ENCODE measurements around the gene UBE2G2. TPM values are rescaled to one million over a fixed set of nuclear protein-coding genes. Genes with fewer than 3 reads are reported as not detected.

The UBE2G2 gene
- total and polyA plus RNA-seq, 2 donors (not counting 3 experiments of a cell fraction or from before 2014, with no cell fraction given) = 95.0 to 114 TPM

- intact Hi-C loops (cut with micrococcal nuclease) (no loop called here), dilution Hi-C loops (cut with MboI; ENCODE audit: extremely low pct_ligation_motif_present, low sequenced_read_pairs) (no loop called here)
- CTCF ChIA-PET = no interaction called here
- no peak overlapping the region for H3K27ac ChIP-seq (ENCODE audit: insufficient read depth, low read depth, low read length)
- peaks cover 0 to 16% of the 10 kb centered on the region in 2 experiments for H3K27me3 ChIP-seq (ENCODE audit: control insufficient read depth in 2 of 2, insufficient read depth in 2 of 2, low read length in 2 of 2)
- no peak overlapping the region for H3K4me3 ChIP-seq (replicated peaks in 1 of 3; ENCODE audit: insufficient read depth in 1 of 3, low read depth in 1 of 3, low read length in 3 of 3)
- peaks cover 3% of the 10 kb centered on the region for H3K9me3 ChIP-seq (replicated peaks; ENCODE audit: control insufficient read depth, insufficient read depth, low read length)
- POLR2A ChIA-PET = no interaction called here
- no peak overlapping the region for H2AFZ ChIP-seq (ENCODE audit: low read depth, low read length)
- H3K9me1 ChIP-seq (replicated peaks; ENCODE audit: control insufficient read depth, extremely low read depth, insufficient read depth, low read length) = no peaks in the 10 kb centered on the region
- no peaks in the 10 kb centered on the region for H3K36me3 ChIP-seq (ENCODE audit: control insufficient read depth in 2 of 2, extremely low read depth in 1 of 2, insufficient read depth in 2 of 2, low read length in 2 of 2)
- H3K4me1 ChIP-seq (ENCODE audit: control insufficient read depth, extremely low read depth, insufficient read depth, low read length) = no peaks in the 10 kb centered on the region
- no peaks in the 10 kb centered on the region for H4K20me1 ChIP-seq (replicated peaks; ENCODE audit: control insufficient read depth, extremely low read depth, insufficient read depth, low read length)
- no peaks in the 10 kb centered on the region for H3K79me2 ChIP-seq (ENCODE audit: control insufficient read depth, insufficient read depth, low read length)
- H3K4me2 ChIP-seq (ENCODE audit: insufficient read depth, low read length) = no peak overlapping the region
- no TSS peak for BruUV-seq (replicated peaks)
- FAIRE-seq = no peak
- DNase-seq (ENCODE audit: low read depth, low spot score) = no peak
- TF ChIP-seq CTCF (IDR thresholded peaks at IDR 0.05; ENCODE audit: extremely low read depth in 1 of 2, insufficient read depth in 1 of 2, low read depth in 1 of 2, low read length in 2 of 2) (no peak), MAX (IDR thresholded peaks at IDR 0.05; ENCODE audit: insufficient read depth, insufficient read length) (no peak)
- no peak overlapping the region for H3K9ac ChIP-seq (replicated peaks; ENCODE audit: extremely low read depth, insufficient read depth, low read length)
Measured at GRCh38 chr21:44831227-44831860, 29.7 kb upstream of the UBE2G2 start.

- dilution Hi-C loops (cut with MboI; ENCODE audit: extremely low pct_ligation_motif_present, low sequenced_read_pairs) = no loop called here
- Histone ChIP-seq H3K4me1 (ENCODE audit: control insufficient read depth, extremely low read depth, insufficient read depth, low read length) (no peaks in the 10 kb centered on the region), H2AFZ (ENCODE audit: low read depth, low read length) (no peak overlapping the region), H3K9me1 (replicated peaks; ENCODE audit: control insufficient read depth, extremely low read depth, insufficient read depth, low read length) (no peaks in the 10 kb centered on the region), H3K4me3 (replicated peaks in 1 of 3; ENCODE audit: insufficient read depth in 1 of 3, low read depth in 1 of 3, low read length in 3 of 3) (no peak overlapping the region), H3K27me3 (ENCODE audit: control insufficient read depth in 2 of 2, insufficient read depth in 2 of 2, low read length in 2 of 2) (peaks cover 0 to 16% of the 10 kb centered on the region in 2 experiments), H3K79me2 (ENCODE audit: control insufficient read depth, insufficient read depth, low read length) (no peaks in the 10 kb centered on the region), H3K9me3 (replicated peaks; ENCODE audit: control insufficient read depth, insufficient read depth, low read length) (peaks cover 3% of the 10 kb centered on the region), H3K9ac (replicated peaks; ENCODE audit: extremely low read depth, insufficient read depth, low read length) (no peak overlapping the region), H4K20me1 (replicated peaks; ENCODE audit: control insufficient read depth, extremely low read depth, insufficient read depth, low read length) (no peaks in the 10 kb centered on the region), H3K27ac (ENCODE audit: insufficient read depth, low read depth, low read length) (no peak overlapping the region), H3K4me2 (ENCODE audit: insufficient read depth, low read length) (no peak overlapping the region), H3K36me3 (ENCODE audit: control insufficient read depth in 2 of 2, extremely low read depth in 1 of 2, insufficient read depth in 2 of 2, low read length in 2 of 2) (no peaks in the 10 kb centered on the region)
- TF ChIP-seq FOS (IDR thresholded peaks at IDR 0.05; ENCODE audit: borderline replicate concordance, insufficient read depth, low read length) (no peak), MAX (IDR thresholded peaks at IDR 0.05; ENCODE audit: insufficient read depth, insufficient read length) (no peak), POLR2AphosphoS5 (IDR thresholded peaks at IDR 0.05; ENCODE audit: insufficient read depth, low read depth, low read length) (no peak), CTCF (IDR thresholded peaks at IDR 0.05; ENCODE audit: extremely low read depth in 1 of 2, insufficient read depth in 1 of 2, low read depth in 1 of 2, low read length in 2 of 2) (no peak), POLR2A (IDR thresholded peaks at IDR 0.05; ENCODE audit: low read depth, low read length) (no peak), EZH2 (IDR thresholded peaks at IDR 0.05; ENCODE audit: borderline replicate concordance, low read depth, low read length, severe bottlenecking) (no peak), MYC (IDR thresholded peaks at IDR 0.05; ENCODE audit: low read depth, low read length) (no peak), JUN (IDR thresholded peaks at IDR 0.05; ENCODE audit: borderline replicate concordance, insufficient read depth, insufficient read length, low read depth) (no peak), GATA2 (IDR thresholded peaks at IDR 0.05; ENCODE audit: insufficient read depth, insufficient read length, low read depth, low read length) (no peak)
- intact Hi-C loops (cut with micrococcal nuclease) = no loop called here
- FAIRE-seq (no peak), DNase-seq (ENCODE audit: low read depth, low spot score) (no peak)
- ChIA-PET POLR2A (no interaction called here), CTCF (no interaction called here)
- no TSS peak for BruUV-seq (replicated peaks)
Measured at GRCh38 chr21:44829507-44830092, 28.0 kb upstream of the UBE2G2 start.
